Chondrocyte (in vitro differentiated cells): Measurements from ENCODE around the gene HMGN1. TPM values are rescaled to one million over a fixed set of nuclear protein-coding genes. Genes with fewer than 3 reads are reported as not detected.

Experiments
- DNase-seq: peaks from one replicate; pipeline ENCODE4 v3.0.0; 2021; ENCODE audit warnings: mixed read lengths, low spot score
- H3K27ac Mint-ChIP-seq: one replicate; pipeline ENCODE4 v1.8.0; 2021; ENCODE audit warnings: mild to moderate bottlenecking, moderate library complexity, mixed read lengths; ENCODE audit not compliant: unreplicated experiment
- H3K27me3 Mint-ChIP-seq: 2 replicates; pipeline ENCODE4 v1.8.0; 2021; ENCODE audit warnings: low read depth, mixed read lengths
- H3K36me3 Mint-ChIP-seq: 2 replicates; pipeline ENCODE4 v1.8.0; 2021; ENCODE audit warnings: low read depth, mixed read lengths
- H3K4me1 Mint-ChIP-seq: 2 replicates; pipeline ENCODE4 v1.8.0; 2021; ENCODE audit warnings: low read depth, mild to moderate bottlenecking, mixed read lengths
- H3K4me3 Mint-ChIP-seq: one replicate; pipeline ENCODE4 v1.8.0; 2021; ENCODE audit warnings: mild to moderate bottlenecking, moderate library complexity, mixed read lengths; ENCODE audit not compliant: unreplicated experiment
- H3K9me3 Mint-ChIP-seq: 2 replicates; pipeline ENCODE4 v1.8.0; 2021; ENCODE audit warnings: low read depth, mixed read lengths
- total RNA-seq: library from RNA; stranded (reverse); gene quantifications from 3 replicates; pipeline ENCODE4 v1.2.1, GENCODE V29; 2021
- TF ChIP-seq, protein P1 (sequence below): fragments of 200-600 bp; sonication (generic); IDR thresholded peaks from 2 replicates; pipeline ENCODE4 v1.5.0; 2021; ENCODE audit warnings: antibody characterized with exemption, mild to moderate bottlenecking, moderate library complexity

The HMGN1 gene
- total RNA-seq, 1 donor from 2014 or later = 230 TPM

DNA sequence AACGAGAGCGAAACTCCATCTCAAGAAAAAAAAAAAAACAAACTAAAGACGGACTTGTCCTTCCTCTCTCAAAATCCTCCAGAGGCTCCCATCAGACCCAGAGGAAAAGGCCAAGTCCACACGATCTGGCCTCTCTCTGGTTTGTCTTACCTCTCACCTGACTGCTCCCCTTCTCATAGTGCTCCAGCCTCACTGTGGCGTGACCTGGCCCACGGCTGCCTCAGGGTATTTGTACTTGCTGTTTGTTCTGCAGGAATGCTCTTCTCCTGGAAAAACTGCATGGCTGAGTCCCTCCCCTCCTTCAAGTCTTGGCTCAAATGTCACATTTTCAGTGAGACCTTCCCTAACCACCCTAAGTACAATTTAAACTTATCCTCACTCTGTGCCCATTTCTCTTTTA, 27.5 kb downstream of the HMGN1 start:
- Mint-ChIP-seq H3K4me1 (peaks cover 5% of the 10 kb centered on the region), H3K27me3 (no peaks in the 10 kb centered on the region), H3K9me3 (no peaks in the 10 kb centered on the region), H3K27ac (peak overlapping the region; percentile 47), H3K36me3 (no peaks in the 10 kb centered on the region), H3K4me3 (no peak overlapping the region)
- TF ChIP-seq, protein P1, sequence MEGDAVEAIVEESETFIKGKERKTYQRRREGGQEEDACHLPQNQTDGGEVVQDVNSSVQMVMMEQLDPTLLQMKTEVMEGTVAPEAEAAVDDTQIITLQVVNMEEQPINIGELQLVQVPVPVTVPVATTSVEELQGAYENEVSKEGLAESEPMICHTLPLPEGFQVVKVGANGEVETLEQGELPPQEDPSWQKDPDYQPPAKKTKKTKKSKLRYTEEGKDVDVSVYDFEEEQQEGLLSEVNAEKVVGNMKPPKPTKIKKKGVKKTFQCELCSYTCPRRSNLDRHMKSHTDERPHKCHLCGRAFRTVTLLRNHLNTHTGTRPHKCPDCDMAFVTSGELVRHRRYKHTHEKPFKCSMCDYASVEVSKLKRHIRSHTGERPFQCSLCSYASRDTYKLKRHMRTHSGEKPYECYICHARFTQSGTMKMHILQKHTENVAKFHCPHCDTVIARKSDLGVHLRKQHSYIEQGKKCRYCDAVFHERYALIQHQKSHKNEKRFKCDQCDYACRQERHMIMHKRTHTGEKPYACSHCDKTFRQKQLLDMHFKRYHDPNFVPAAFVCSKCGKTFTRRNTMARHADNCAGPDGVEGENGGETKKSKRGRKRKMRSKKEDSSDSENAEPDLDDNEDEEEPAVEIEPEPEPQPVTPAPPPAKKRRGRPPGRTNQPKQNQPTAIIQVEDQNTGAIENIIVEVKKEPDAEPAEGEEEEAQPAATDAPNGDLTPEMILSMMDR = no peak
- DNase-seq = no peak

DNA sequence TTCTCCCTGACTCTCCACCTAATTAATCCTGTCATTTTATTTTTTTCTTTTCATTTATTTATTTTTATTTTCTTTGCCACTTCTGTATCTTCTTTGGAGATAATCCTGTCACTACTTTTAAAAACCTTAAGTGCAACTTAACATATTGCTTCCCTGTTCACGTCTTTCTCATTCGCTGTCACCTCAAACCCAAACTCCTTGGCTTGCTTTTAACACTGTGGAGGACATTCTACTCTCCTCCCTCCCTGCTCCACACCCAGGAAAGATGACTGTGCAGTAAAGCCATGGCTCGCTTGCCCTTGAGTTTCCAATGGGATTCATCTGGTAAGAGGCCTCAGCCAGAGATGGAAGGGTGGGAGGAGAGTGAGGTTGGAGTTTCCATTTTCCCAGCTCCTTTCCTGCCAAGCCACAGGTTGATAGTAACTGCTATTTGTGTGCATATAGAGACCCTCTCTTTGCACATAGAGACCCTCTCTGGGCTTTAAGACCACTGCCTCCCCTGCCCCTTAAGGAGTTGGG, 29.0 kb downstream of the HMGN1 start:
- DNase-seq = no peak
- Mint-ChIP-seq H3K27me3 (no peaks in the 10 kb centered on the region), H3K4me1 (peaks cover 5% of the 10 kb centered on the region), H3K36me3 (no peaks in the 10 kb centered on the region), H3K9me3 (no peaks in the 10 kb centered on the region), H3K27ac (no peak overlapping the region), H3K4me3 (no peak overlapping the region)
- TF ChIP-seq, protein P1 = no peak

DNA sequence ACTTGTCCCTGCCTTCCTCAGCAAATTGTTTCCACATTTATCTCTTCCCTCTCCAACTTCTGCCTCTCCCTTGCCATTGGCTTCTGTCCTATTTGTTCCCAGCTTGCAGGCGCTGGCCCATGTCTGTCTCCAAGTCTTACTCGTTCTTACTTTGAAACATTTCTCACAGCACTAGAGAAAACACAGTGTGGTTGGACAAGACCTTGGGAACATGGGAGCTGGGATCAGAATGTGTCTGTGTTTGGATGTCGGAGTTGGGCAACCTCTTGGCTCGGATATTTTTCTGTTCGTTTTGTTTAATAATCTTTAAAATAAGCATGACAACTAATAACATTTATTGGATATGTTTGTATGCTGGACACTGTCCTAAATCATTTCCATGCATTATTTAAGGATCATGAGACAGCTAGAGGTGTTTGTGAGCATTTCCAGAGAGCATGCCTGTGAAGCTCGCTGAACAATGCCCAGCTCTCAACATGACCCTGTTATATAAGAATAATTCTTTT, 29.6 kb downstream of the HMGN1 start:
- no peaks in the 10 kb centered on the region for H3K36me3 Mint-ChIP-seq
- TF ChIP-seq, protein P1 = no peak
- H3K9me3 Mint-ChIP-seq = no peaks in the 10 kb centered on the region
- H3K27me3 Mint-ChIP-seq = no peaks in the 10 kb centered on the region
- peaks cover 10% of the 10 kb centered on the region for H3K4me1 Mint-ChIP-seq
- H3K4me3 Mint-ChIP-seq = no peak overlapping the region
- H3K27ac Mint-ChIP-seq = no peak overlapping the region
- DNase-seq = no peak

DNA sequence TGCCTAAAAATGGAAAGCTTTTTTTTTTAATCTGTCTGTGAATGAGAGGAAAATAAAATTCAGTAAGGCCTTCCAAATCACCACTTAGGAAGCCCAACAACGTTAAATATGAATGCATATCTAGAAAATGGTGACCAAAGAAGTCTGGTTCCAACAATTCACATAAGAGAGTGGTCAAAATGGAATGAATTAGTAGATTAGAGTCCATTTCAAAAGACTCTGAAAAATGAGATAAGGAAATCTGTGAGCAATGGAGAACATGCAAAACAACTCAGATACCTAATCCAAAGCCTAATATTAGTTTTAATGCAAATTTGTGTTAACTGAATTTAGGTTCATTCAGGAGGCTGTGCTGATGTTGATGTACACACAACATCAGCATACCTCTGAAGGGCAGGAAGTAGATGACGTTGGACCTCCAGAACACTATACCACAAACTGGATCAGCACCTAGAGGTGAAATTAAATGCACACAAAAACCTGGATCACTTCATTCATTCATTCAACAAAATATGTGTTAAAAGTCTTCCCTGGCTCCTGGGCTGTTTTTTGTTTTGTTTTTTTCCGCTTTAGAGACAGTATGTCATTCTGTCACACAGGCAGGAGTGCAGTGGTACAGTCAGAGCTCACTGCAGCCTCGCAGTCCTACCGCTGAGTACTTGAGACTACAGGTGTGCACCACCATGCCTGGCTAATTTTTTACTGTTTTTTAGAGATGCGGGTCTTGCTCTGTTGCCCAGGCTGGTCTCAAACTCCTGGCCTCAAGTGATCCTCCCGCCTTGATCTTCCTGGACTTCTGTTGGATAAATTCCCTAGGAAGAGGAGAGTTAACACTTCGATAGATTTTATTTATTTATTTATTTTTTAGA, 30.6 kb downstream of the HMGN1 start:
- Mint-ChIP-seq H3K4me1 (peaks cover 12% of the 10 kb centered on the region), H3K4me3 (no peak overlapping the region), H3K27ac (no peak overlapping the region), H3K9me3 (no peaks in the 10 kb centered on the region), H3K36me3 (no peaks in the 10 kb centered on the region), H3K27me3 (no peaks in the 10 kb centered on the region)
- no peak for DNase-seq
- TF ChIP-seq, protein P1 = no peak

DNA sequence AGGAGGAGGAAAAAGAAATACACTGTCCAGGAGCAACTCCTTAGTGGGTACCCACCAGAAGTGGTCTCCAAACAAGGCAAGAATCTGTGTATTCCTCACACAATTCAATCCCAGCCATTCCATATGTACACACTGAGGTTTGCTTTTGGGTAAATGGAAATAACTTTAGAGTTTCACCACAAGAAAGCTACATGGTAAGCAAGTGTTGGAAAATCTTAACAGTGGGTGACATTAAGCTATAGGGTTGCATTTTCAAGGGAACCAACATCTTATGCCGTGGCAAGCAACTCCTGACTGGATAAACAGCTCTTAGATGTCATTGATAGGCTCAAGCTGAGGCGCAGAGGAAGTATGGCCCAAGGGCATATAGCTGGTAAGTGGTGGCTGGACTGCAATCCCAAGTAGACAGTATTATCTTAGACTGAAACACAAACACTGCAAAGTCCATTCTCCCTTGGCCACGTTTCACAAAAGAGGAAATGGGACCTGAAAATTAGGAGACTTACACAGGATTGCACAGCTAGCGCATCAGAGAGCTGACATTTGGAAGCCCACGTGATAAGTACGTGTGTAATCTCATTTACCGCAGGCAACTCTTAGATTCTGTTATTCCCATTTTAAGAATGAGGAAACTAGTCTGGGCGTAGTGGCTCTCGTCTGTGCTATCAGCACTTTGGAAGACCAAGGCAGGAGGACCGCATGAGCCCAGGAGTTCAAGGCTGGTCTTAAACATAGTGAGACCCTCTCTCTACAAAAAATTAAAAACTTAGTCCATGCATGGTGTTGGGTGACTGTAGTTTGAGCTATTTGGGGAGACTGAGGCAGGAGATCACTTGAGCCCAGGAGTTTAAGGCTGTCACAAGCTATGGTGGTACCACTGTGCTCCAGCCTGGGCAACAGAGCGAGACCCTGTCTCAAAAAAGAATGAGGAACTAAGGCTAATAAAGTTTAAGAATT, 31.5 kb downstream of the HMGN1 start:
- no peak overlapping the region for H3K4me3 Mint-ChIP-seq
- H3K4me1 Mint-ChIP-seq = peaks cover 12% of the 10 kb centered on the region
- TF ChIP-seq, protein P1 = no peak
- H3K27me3 Mint-ChIP-seq = no peaks in the 10 kb centered on the region
- no peaks in the 10 kb centered on the region for H3K9me3 Mint-ChIP-seq
- DNase-seq = no peak
- H3K27ac Mint-ChIP-seq = no peak overlapping the region
- no peaks in the 10 kb centered on the region for H3K36me3 Mint-ChIP-seq
